Dermis lymphatic vessel endothelial cell (primary cell): ENCODE measurements around the gene KLRB1. TPM values are rescaled to one million over a fixed set of nuclear protein-coding genes. Genes with fewer than 3 reads are reported as not detected.

ENCODE experiments used
- total RNA-seq: library from RNA; depleted of rRNA; stranded (reverse); fragments of >200 nt; gene quantifications from 2 replicates; pipeline ENCODE4 v1.2.1, GENCODE V29; 2014

Gene KLRB1
- total RNA-seq, result not detected in 2 replicates

DNA sequence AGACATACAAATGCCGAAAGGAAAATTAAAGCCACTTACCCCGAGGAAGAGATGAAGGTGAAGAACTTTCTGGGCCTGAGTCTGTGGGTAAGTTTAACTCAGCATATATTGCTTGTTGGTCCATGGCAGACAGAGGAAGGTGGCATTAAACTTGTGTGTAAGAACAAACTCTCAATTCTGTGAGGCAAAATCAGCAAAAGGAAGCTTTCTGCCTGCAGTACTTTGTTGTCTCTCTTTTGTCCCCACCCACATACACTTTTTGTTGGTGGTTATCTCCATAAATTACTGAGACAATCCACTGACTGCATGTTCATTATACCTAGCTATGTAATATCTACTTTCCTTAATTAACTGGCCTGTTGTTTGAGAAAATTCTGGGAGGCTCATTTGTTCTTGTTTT lies at the start of gene KLRB1:
TSS of gene KLRB1 (minus strand) at position 201 of the 400 bp plus-strand sequence. CDS start at position 124, 77 bp downstream.

Other genes with a start within 250 kb of the KLRB1 start
- 2.2 and 2.6 TPM in 2 replicates for gene CLEC2D, start 61.8 kb upstream of the KLRB1 start, total RNA-seq
- gene CLECL1, start 125.2 kb upstream of the KLRB1 start, total RNA-seq, result not detected in 2 replicates
- gene CD69, start 153.0 kb upstream of the KLRB1 start, total RNA-seq, result 0.09 and 0.11 TPM in 2 replicates
- 0.09 TPM in 1 of 2 replicates, not detected in the other for gene KLRF1, start 219.6 kb upstream of the KLRB1 start, total RNA-seq